ENCODE data around the gene IPMK.

DNA sequence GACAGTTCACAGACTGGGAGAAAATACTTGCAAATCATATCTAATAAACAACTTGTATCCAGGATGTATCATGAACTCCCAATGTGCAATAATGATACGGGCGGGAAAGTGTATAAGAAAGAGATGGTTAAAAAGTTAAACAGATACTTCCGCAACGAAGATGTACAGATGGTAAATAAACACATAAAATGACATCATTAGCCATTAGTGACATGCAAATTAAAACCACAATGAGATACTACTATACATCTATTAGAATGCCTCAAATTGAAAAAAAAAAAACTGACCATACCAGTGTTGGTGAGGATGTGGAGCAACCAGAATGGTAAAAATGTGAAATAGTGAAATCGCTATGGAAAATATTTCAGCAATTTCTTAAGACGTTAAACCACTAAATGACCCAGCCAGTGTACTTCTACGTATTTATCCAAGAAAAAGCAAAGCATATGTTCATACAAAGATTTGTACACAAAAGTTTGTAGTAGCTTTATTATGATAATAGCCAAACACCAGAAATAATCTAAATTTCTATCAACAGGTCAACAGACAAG, 83.5 kb downstream of the IPMK start:
- no peak for TF ChIP-seq EZH2 (IDR thresholded peaks at IDR 0.05; ENCODE audit: borderline replicate concordance, low read depth, low read length, severe bottlenecking)
- TF ChIP-seq MYC (IDR thresholded peaks at IDR 0.05; ENCODE audit: low read depth, low read length): no peak
- no peak for TF ChIP-seq POLR2AphosphoS5 (IDR thresholded peaks at IDR 0.05; ENCODE audit: insufficient read depth, low read depth, low read length)
- no peak for TF ChIP-seq POLR2A (IDR thresholded peaks at IDR 0.05; ENCODE audit: low read depth, low read length)
- TF ChIP-seq, protein P1, sequence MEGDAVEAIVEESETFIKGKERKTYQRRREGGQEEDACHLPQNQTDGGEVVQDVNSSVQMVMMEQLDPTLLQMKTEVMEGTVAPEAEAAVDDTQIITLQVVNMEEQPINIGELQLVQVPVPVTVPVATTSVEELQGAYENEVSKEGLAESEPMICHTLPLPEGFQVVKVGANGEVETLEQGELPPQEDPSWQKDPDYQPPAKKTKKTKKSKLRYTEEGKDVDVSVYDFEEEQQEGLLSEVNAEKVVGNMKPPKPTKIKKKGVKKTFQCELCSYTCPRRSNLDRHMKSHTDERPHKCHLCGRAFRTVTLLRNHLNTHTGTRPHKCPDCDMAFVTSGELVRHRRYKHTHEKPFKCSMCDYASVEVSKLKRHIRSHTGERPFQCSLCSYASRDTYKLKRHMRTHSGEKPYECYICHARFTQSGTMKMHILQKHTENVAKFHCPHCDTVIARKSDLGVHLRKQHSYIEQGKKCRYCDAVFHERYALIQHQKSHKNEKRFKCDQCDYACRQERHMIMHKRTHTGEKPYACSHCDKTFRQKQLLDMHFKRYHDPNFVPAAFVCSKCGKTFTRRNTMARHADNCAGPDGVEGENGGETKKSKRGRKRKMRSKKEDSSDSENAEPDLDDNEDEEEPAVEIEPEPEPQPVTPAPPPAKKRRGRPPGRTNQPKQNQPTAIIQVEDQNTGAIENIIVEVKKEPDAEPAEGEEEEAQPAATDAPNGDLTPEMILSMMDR (IDR thresholded peaks at IDR 0.05; ENCODE audit: extremely low read depth in 1 of 2, insufficient read depth in 1 of 2, low read depth in 1 of 2, low read length in 2 of 2): no peak
- no peak for TF ChIP-seq FOS (IDR thresholded peaks at IDR 0.05; ENCODE audit: borderline replicate concordance, insufficient read depth, low read length)
- TF ChIP-seq, protein P2, sequence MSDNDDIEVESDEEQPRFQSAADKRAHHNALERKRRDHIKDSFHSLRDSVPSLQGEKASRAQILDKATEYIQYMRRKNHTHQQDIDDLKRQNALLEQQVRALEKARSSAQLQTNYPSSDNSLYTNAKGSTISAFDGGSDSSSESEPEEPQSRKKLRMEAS (IDR thresholded peaks at IDR 0.05; ENCODE audit: insufficient read depth, insufficient read length): no peak
- TF ChIP-seq GATA2 (IDR thresholded peaks at IDR 0.05; ENCODE audit: insufficient read depth, insufficient read length, low read depth, low read length): no peak
- TF ChIP-seq JUN (IDR thresholded peaks at IDR 0.05; ENCODE audit: borderline replicate concordance, insufficient read depth, insufficient read length, low read depth): no peak

Data from endothelial cell of umbilical vein (primary cell).